A549 treated with AZD2906 at 1 μM for 4 hours (cell line): ENCODE data around the gene MPRIP. TPM values are rescaled to one million over a fixed set of nuclear protein-coding genes. Genes with fewer than 3 reads are reported as not detected.

Source experiments
- total RNA-seq: library from RNA; stranded (reverse); fragments of 200-300 nt; extraction: Qiagen RNA extraction; gene quantifications from 5 replicates; pipeline ENCODE4 v1.2.3, GENCODE V29; 2022

The MPRIP gene, protein sequence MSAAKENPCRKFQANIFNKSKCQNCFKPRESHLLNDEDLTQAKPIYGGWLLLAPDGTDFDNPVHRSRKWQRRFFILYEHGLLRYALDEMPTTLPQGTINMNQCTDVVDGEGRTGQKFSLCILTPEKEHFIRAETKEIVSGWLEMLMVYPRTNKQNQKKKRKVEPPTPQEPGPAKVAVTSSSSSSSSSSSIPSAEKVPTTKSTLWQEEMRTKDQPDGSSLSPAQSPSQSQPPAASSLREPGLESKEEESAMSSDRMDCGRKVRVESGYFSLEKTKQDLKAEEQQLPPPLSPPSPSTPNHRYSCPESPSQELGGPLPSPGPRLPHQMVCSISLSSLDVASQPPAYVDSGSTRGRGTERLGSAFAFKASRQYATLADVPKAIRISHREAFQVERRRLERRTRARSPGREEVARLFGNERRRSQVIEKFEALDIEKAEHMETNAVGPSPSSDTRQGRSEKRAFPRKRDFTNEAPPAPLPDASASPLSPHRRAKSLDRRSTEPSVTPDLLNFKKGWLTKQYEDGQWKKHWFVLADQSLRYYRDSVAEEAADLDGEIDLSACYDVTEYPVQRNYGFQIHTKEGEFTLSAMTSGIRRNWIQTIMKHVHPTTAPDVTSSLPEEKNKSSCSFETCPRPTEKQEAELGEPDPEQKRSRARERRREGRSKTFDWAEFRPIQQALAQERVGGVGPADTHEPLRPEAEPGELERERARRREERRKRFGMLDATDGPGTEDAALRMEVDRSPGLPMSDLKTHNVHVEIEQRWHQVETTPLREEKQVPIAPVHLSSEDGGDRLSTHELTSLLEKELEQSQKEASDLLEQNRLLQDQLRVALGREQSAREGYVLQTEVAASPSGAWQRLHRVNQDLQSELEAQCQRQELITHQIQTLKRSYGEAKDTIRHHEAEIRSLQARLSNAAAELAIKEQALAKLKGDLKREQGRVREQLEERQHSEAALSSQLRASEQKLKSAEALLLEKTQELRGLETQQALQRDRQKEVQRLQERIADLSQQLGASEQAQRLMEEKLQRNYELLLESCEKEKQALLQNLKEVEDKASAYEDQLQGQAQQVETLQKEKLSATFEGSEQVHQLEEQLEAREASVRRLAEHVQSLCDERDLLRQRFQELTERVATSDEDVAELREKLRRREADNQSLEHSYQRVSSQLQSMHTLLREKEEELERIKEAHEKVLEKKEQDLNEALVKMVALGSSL (N-terminal part only)
- 229 to 363 TPM (median 316 TPM) in 5 replicates for total RNA-seq

DNA sequence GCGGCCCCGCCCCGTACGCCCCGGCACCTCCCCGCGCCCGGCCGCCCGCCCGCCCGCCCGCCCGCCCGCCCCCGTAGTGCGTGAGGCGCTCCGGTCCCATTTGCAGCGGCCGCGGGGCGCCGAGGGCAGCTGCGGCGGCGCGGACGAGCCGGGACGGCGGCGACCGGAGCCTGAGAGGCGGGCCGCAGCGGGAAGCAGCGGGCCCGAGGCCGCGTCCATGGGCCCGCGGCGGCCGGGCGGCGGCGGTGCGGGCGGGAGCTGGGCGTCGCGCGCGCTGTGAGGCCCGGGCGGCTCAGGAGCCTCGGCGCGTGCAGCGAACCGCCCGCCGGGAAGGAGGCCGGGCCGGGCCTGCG, at the start of gene MPRIP:
Gene MPRIP, plus strand, starts transcription at position 74 of the 353 bp plus-strand sequence. CDS start 392 bp downstream, outside the sequence.

DNA sequence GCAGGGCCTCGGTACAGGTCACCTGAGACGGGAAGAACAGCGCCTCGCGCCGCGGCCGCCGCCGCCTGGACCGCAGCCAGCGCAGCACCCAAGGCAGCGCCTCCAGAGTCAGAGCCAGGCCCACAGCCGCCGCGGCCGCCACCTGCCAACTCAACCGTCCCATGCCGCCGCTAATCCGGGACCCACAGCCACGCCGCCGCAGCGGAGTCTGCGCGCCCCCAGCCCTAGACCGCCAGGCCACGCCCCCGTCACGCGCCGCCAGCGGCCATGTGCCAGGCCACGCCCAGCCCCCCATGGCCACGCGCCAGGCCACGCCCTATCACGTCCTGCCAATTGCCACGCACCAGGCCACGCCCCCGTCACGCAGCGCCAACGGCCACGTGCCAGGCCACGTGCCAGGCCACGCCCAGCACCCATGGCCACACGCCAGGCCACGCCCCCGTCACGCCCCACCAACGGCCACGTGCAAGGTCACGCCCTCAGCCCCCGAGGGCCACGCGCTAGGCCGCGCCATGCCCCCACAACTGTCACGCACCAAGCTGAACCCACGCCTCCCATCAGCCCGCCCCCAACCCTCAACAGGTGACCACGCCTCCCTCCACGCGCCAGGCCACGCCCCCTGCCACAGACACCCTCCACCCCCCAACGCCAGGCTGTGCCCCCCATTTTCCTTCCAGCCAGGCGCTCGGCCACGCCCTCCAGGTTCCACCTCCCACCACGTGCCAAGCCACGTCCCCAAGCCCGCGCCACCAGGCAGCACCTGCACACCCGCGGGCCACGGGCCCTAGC, 164.1 kb downstream of the MPRIP start, which contains the start of gene PLD6:
Gene PLD6, minus strand, starts transcription at position 210 of the 789 bp plus-strand sequence. Its CDS starts 47 bp downstream, at position 163.

DNA sequence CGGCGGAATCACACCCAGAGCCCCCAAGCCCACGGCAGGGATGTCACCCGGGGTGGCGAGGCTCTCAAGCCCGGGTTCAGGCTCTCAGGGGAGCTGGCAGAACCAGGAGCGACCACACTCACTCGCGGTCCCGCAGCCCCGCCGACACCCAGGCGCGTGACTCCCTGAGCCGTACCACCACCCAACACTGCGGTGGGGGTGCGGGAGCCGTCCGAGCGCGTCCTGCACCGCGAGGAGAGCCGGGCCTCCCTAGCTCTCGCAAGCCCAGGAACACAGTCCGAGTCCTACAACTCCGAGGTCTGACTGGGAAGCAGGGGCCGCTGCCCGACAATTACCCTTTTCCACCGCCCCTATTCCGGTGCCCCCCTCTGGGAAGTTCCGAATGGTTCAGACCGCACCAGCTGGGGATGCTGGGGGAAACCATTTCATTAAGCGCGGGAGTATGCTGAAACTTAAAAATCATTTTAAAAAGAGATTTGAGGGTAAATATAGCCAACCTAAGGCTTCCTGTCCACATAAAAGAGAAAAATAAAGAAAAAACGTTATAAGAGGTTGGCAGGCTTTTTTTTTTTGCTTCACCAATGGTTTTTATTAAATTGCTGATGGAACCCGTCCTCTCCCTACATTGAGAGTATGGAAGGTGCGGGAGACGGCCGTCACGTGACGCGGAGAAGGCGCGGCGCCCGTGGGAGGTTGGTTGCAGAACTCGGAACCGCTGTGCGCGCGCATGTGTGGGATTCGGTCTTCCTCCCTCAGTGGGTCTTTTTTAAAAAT, 195.0 kb downstream of the MPRIP start, which contains the start of gene FLCN:
Gene FLCN, minus strand, starts transcription at position 143 of the 774 bp plus-strand sequence. CDS start 9,031 bp downstream, outside the sequence.

Other genes starting within 250 kb of the MPRIP start
- gene TNFRSF13B, start 70.3 kb upstream of the MPRIP start, total RNA-seq: not detected in 5 replicates
- gene PLD6, start 163.9 kb downstream of the MPRIP start, total RNA-seq: 5.0 to 6.7 TPM (median 5.8 TPM) in 5 replicates
- gene FLCN, start 194.7 kb downstream of the MPRIP start, total RNA-seq: 29.8 to 41.7 TPM (median 30.3 TPM) in 5 replicates
- 134 to 153 TPM (median 141 TPM) in 5 replicates for gene COPS3, start 238.8 kb downstream of the MPRIP start, total RNA-seq